GM10266 (cell line): ENCODE results near the gene PLGLB2.
"Not testable (repeated sequence)": the region's sequence is repeated elsewhere in the genome, so short reads cannot be mapped to it uniquely, and the experiment has no call there.

ENCODE experiments used
- DNase-seq: peaks from one replicate; pipeline ENCODE4 v3.0.0; 2012; ENCODE audit errors: extremely low spot score

PLGLB2 gene

DNA sequence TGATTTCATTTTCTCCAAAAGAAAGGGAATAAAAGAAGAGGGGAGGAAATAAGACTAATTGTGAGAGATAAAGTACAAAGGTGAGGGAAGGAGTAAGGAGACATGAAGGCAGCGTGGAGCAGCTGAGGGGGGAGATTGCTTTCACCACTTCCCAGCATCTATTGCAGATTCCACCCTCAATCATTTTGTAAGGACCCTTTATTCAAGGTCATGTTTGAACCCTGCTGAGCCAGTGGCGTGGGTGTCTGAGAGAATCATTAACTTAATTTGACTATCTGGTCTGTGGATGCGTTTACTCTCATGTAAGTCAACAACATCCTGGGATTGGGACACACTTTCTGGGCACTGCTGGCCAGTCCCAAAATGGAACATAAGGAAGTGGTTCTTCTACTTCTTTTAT lies at the start of gene PLGLB2:
Gene PLGLB2 (plus strand): TSS at position 297 of the 400 bp plus-strand sequence. CDS start 67 bp downstream, at position 364.
- not testable (repeated sequence) for DNase-seq

DNA sequence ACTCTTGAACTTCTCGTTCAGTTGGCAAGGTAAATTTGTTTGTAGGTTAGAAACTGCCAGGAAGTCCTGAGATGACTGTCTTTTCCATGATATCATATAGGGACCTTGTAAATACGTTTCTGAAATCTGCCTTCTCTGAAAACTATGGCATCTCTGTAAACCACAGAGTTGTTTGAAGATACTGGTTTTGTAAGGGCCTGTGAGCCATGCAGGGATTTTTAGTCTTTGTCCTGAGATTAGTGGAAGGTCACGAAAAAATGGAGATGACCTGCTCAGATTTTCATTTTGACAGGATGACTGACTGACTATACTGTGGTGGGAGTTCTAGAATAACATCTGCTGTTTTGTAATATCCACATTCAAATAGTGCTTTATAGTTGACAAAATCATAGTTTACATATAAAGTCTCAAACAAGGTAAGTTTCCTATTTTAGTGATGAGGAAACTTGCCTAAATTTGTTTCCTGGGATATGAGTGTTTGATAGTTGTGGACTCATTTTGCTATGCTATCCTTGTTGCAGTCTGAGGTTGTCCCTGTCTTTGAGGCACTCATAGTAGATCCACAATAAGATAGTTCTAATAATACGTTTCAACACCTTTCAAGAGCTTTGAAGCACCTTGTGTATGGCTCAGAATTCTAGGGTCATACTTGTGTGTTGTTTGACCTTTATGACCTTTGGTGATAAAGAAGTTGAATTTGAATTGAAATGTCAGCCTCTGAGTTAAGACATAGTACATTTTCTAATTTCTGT lies 43.1 kb upstream of the PLGLB2 start:
- not testable (repeated sequence) for DNase-seq

DNA sequence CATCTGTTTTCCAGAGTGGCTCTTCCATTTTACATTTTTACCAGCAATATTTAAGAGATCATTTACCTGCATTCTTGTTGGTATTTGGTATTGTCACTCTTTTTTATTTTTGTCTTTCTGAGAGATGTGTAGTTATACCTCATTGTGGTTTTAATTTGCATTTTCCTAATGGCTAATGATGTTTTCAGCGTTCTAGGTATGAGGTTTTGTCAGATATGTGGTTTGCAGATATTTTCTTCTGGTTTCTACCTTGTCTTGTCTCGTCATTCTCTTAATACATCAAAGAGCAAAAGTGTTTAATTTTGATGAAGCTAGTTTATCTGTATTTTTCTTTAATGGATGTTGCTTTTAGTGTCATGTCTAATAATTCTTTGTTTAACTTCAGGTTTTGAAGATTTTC lies 39.5 kb upstream of the PLGLB2 start:
- DNase-seq, result not testable (repeated sequence)

DNA sequence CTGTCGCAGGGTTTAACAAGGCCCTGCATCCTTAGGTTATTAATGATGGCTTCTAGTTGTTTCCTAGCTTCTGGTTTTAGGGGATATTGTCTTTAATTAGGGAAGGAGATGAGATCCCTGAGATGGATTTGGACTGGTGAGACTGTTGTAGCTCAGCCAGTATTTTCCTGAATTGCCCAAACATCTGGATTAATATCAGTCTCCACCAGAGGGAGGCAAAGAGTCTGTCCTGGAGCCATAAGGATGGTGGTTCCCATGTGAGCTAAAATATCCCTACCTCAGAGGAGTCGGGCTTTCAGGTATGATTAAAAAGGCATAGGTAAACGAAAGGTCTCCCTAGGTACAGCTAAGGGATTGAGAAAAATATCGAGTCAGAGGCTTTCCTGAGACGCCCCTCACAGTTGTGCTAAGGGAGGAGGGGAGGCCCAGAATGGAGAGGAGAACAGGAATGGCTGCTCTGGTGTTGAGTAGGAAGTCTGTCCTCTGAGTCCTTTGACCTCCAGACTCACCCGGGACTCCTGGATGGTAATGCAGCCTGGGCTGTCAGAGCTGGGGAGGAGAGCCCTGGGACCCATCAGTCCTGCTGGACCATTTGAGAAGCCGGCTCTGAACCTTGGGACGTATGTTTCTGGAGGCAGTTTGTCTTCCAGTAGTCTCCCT lies 19.8 kb upstream of the PLGLB2 start:
- not testable (repeated sequence) for DNase-seq

DNA sequence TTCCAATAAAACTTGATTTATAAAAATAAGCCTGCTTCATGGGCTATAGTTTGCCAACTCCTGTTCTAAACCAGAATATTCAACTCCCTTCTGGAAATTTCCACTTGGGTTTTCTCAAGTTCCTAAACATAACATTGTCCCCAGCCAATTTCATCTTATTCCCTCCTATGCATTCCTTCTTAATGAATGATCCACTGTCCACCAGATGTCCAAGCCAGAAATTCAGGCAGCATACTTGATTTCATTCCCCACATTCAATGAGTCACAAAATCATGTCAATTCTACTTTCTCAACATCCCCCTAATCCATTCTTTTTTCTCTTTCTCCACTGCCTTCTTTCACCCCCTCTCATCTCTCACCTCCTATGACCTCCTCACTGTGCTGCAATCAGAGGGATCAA lies 7.0 kb upstream of the PLGLB2 start:
- DNase-seq, result not testable (repeated sequence)

DNA sequence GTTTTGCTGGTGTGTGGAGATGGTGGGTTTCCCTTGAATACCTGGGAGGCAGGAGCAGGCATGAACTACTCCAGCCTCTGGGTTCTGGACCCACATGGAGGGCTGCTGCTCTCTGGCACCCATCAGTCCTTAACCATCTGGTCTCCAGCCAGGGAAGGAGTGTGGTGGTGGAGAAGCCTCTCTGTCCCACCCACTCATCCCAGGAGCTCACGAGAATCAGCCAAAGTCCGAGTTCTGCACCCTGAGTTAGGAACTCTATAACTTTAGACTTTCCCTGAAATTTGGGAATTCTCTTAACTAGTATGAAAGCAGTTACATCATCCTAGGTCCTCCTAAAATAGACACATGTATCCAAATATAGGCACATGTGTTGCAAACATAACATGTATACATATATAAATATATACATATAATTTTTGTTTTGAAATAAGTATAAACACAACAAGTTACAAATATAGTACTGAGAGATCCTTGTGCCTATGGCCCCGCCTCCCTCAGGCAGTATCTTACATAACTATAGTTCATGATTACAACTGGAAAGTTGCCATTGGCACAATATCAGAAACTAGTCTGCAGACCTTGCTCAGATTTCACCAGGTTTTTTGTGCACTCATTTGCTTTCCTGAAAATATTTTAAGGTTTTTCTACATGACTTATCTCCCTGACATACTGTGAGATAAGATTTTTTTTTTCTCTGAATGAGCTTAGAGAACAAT lies 5.3 kb upstream of the PLGLB2 start:
- not testable (repeated sequence) for DNase-seq

DNA sequence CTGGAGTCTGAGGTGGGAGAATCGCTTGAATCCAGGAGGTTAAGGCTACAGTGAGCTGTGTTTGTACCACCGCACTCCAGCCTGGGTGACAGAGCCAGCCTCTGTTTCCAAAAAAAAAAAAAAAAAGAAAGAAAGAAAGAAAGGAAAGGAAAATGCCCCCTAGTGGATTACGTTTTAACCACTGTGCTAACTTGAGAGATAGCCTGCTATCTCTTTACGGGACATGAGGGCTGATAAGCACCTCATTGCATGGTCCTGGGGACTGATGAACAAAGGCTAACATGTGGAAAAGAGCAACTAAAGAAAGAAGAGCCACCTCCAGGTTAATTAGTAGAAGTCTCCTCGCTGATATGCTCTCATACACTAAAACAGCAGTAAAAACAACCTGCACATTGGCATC lies 4.2 kb upstream of the PLGLB2 start:
- not testable (repeated sequence) for DNase-seq

DNA sequence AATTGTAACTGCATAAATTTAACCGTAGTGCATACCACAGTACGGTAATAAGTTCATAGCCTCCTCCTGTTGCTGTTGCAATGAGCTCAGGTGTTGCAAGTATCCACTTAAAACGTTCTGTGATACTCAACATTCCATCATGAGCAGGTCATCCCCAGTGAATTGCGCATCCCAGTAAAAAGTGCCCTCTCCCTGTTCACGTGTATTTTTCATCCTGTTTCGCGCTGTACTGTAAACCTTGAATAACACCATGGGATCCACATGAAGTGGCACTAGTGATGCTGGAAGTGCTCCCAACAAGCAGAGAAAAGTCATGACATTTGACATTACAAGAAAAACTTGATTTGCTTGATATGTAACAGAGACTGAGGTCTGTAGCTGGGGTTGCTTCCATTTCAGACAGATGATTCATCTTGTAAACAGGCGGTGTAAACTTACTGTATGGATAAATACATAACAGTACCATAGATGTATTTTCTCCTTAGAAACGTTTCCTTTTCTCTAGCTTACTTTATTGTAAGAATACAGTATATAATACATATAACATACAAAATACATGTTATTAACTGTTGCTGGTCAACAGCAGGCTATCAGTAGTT lies 2.4 kb upstream of the PLGLB2 start:
- not testable (repeated sequence) for DNase-seq

DNA sequence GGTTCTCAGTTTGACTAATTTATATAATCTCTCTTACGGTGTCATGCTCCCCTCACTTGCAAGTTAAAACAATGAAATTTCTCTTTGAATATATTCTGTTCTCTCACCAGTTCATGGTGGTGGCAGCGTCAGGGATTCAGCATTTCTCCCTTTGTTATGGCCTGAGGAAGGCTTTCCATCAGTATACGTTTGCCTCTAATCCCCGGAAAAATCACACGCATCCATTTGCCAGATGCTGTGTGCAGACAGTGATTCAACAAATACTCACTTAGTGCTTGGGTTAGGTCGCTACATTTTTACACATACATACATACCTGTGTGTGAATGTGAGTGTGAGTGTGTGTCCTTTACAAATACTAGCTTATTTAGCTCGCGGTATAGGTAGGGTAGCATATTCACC lies 637 bp downstream of the PLGLB2 start:
- not testable (repeated sequence) for DNase-seq

DNA sequence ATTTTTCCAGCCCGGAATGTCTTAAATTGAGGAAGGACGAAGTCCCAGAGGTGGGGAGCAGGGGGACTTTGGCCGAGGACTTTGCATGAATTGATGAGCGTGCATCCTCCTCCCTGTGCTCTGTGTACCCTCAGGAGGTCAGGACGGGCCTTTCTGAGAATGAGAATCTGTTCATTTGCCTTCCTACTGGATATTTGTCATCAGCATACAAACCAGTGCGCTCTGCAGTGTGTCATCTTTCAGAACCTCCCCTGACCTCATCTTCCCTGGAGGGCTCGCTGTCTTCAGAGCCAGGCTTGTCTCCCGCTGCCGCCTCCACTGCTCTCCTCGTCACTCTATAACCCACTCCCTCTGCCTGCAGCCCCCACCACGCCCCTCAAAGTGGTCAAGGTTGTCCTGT lies 2.7 kb downstream of the PLGLB2 start:
- DNase-seq, result not testable (repeated sequence)

DNA sequence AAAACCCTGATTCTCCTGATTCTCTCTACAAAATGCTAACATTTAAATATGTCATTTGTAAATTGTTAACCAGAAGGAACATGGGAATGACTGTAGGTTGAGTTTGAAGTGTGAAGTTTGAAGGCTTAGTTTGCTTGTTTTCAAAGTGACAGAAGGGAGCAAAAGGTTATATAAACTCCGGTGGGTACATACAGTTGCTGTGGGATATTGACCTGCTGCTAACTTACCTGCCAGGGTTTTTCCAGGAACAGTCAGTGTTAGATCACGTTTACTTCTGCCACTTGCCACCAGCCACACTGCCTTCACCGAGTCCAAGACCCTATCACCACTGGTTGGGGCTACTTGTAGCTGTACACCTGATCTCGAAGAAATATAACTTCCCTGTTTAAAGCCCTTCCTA lies 6.9 kb downstream of the PLGLB2 start:
- not testable (repeated sequence) for DNase-seq
